Measurements from ENCODE around the gene ANKUB1. TPM values are rescaled to one million over a fixed set of nuclear protein-coding genes. Genes with fewer than 3 reads are reported as not detected.

ANKUB1 gene
- total RNA-seq, 6 experiments from 2014 or later, result not detected

- peak overlapping the region; percentile 61 for H3K27ac Mint-ChIP-seq
These were observed 56.0 kb downstream of the ANKUB1 start for GRCh38 chr3:149736175-149736952.

GRCh38 chr3:149732234-149732633 is 60.1 kb downstream of the ANKUB1 start:
- H3K27me3 Mint-ChIP-seq (ENCODE audit: insufficient read depth), result no peaks in the 10 kb centered on the region
- no peak for DNase-seq
- H3K9me3 Mint-ChIP-seq, result no peaks in the 10 kb centered on the region
- H3K36me3 Mint-ChIP-seq (ENCODE audit: low read depth), result no peaks in the 10 kb centered on the region
- no peak overlapping the region for H3K4me3 Mint-ChIP-seq
- TF ChIP-seq CTCF (IDR thresholded peaks at IDR 0.05), result no peak
- peaks cover 17% of the 10 kb centered on the region for H3K4me1 Mint-ChIP-seq (ENCODE audit: low read depth)
- no peak overlapping the region for H3K27ac Mint-ChIP-seq

More at GRCh38 chr3:149736175-149736952, 56.0 kb downstream of the ANKUB1 start:
- Mint-ChIP-seq H3K9me3 (no peaks in the 10 kb centered on the region), H3K4me3 (no peak overlapping the region), H3K36me3 (ENCODE audit: low read depth) (peaks cover 6% of the 10 kb centered on the region; the same call in 1 of the 2 replicates), H3K4me1 (ENCODE audit: low read depth) (peaks cover 16% of the 10 kb centered on the region), H3K27me3 (ENCODE audit: insufficient read depth) (no peaks in the 10 kb centered on the region)
- peak; percentile 18 for DNase-seq
- TF ChIP-seq CTCF (IDR thresholded peaks at IDR 0.05), result no peak

GRCh38 chr3:149727656-149728055 is 64.7 kb downstream of the ANKUB1 start:
- Mint-ChIP-seq H3K27ac (no peak overlapping the region), H3K36me3 (ENCODE audit: low read depth) (no peaks in the 10 kb centered on the region), H3K9me3 (no peaks in the 10 kb centered on the region), H3K27me3 (ENCODE audit: insufficient read depth) (no peaks in the 10 kb centered on the region), H3K4me3 (no peak overlapping the region), H3K4me1 (ENCODE audit: low read depth) (peaks cover 7% of the 10 kb centered on the region)
- TF ChIP-seq CTCF (IDR thresholded peaks at IDR 0.05), result no peak
- no peak for DNase-seq

- no peak overlapping the region for H3K27ac Mint-ChIP-seq
- no peaks in the 10 kb centered on the region for H3K36me3 Mint-ChIP-seq (ENCODE audit: low read depth)
- no peak for TF ChIP-seq CTCF (IDR thresholded peaks at IDR 0.05)
- H3K4me1 Mint-ChIP-seq (ENCODE audit: low read depth), result peaks cover 7% of the 10 kb centered on the region
- peaks cover 3% of the 10 kb centered on the region; the same call in 1 of the 2 replicates for H3K9me3 Mint-ChIP-seq
- DNase-seq, result no peak
- no peaks in the 10 kb centered on the region for H3K27me3 Mint-ChIP-seq (ENCODE audit: insufficient read depth)
- no peak overlapping the region for H3K4me3 Mint-ChIP-seq
These were observed 65.5 kb downstream of the ANKUB1 start for GRCh38 chr3:149726716-149727407.

- H3K4me1 Mint-ChIP-seq (ENCODE audit: low read depth), result peaks cover 7% of the 10 kb centered on the region
- no peak overlapping the region for H3K4me3 Mint-ChIP-seq
- peaks cover 21% of the 10 kb centered on the region for H3K36me3 Mint-ChIP-seq (ENCODE audit: low read depth)
- no peak for TF ChIP-seq CTCF (IDR thresholded peaks at IDR 0.05)
- H3K27me3 Mint-ChIP-seq (ENCODE audit: insufficient read depth), result no peaks in the 10 kb centered on the region
- no peak for DNase-seq
- no peak overlapping the region for H3K27ac Mint-ChIP-seq
- peaks cover 22% of the 10 kb centered on the region for H3K9me3 Mint-ChIP-seq
These were observed 68.6 kb downstream of the ANKUB1 start for GRCh38 chr3:149723781-149724180.
